Neural cell (in vitro differentiated cells): Measurements from ENCODE around the gene COL23A1. TPM values are rescaled to one million over a fixed set of nuclear protein-coding genes. Genes with fewer than 3 reads are reported as not detected.

Experiments
- H2AFZ ChIP-seq: fragments of 200-600, 300-800 bp; sonication (generic), shearing (Covaris generic); 2 replicates; pipeline ENCODE4 v1.6.0; 2014; ENCODE audit warnings: low read depth, mild to moderate bottlenecking, antibody characterized with exemption, low read length, moderate library complexity
- H3F3A ChIP-seq: fragments of 200-600 bp; shearing (Covaris generic); 2 replicates; pipeline ENCODE4 v1.6.1; 2016; ENCODE audit warnings: mild to moderate bottlenecking, moderate library complexity, mixed read lengths, antibody characterized with exemption, low read length; ENCODE audit not compliant: insufficient read depth, poor library complexity, severe bottlenecking
- H3K27ac ChIP-seq: fragments of 200-600, 300-800 bp; sonication (generic), shearing (Covaris generic); 2 replicates; pipeline ENCODE4 v1.5.1; 2014; ENCODE audit warnings: mild to moderate bottlenecking, low read length, moderate library complexity
- H3K27me3 ChIP-seq: fragments of 300-800, 200-600 bp; sonication (generic), shearing (Covaris generic); 2 replicates; pipeline ENCODE4 v1.6.0; 2014; ENCODE audit warnings: mild to moderate bottlenecking, low read depth, low read length, moderate library complexity; ENCODE audit not compliant: insufficient read depth
- H3K36me3 ChIP-seq: fragments of 300-800, 200-600 bp; sonication (generic), shearing (Covaris generic); 2 replicates; pipeline ENCODE4 v1.5.1; 2014; ENCODE audit warnings: mild to moderate bottlenecking, antibody characterized with exemption, low read length, moderate library complexity; ENCODE audit not compliant: insufficient read depth
- H3K4me2 ChIP-seq: fragments of 300-800, 200-600 bp; sonication (generic), shearing (Covaris generic); 2 replicates; pipeline ENCODE4 v1.6.0; 2014; ENCODE audit warnings: mild to moderate bottlenecking, low read length
- H3K4me3 ChIP-seq: fragments of 300-800, 200-600 bp; sonication (generic), shearing (Covaris generic); 2 replicates; pipeline ENCODE4 v1.5.1; 2014; ENCODE audit warnings: mild to moderate bottlenecking, low read length, moderate library complexity
- H3K79me2 ChIP-seq: fragments of 200-600 bp; shearing (Covaris generic); replicated peaks from 2 replicates; pipeline ENCODE4 v1.6.0; 2014; ENCODE audit warnings: mild to moderate bottlenecking, low read length, moderate library complexity; ENCODE audit not compliant: insufficient read depth
- H3K9ac ChIP-seq: fragments of 300-800, 200-600 bp; sonication (generic), shearing (Covaris generic); 2 replicates; pipeline ENCODE4 v1.6.1; 2016; ENCODE audit warnings: mild to moderate bottlenecking, low read length, mixed read lengths
- H3K9me2 ChIP-seq: fragments of 200-600 bp; shearing (Covaris generic); 2 replicates; pipeline ENCODE4 v1.6.1; 2016; ENCODE audit warnings: mild to moderate bottlenecking, low read length, mixed read lengths; ENCODE audit not compliant: insufficient read depth
- H3K9me3 ChIP-seq: fragments of 200-600, 300-800 bp; sonication (generic), shearing (Covaris generic); 2 replicates; pipeline ENCODE4 v1.6.1; 2016; ENCODE audit warnings: mild to moderate bottlenecking, mixed run types, low read length, moderate library complexity, mixed read lengths
- H4K20me1 ChIP-seq: fragments of 200-600 bp; shearing (Covaris generic); 2 replicates; pipeline ENCODE4 v1.6.1; 2016; ENCODE audit warnings: mild to moderate bottlenecking, mixed run types; ENCODE audit not compliant: insufficient read depth
- EP300 ChIP-seq: fragments of 450-650 bp; conservative IDR thresholded peaks from 2 replicates; pipeline ENCODE4 v1.6.1; 2014; ENCODE audit warnings: antibody characterized with exemption, mild to moderate bottlenecking, moderate library complexity; ENCODE audit not compliant: poor library complexity, severe bottlenecking
- EZH2 ChIP-seq: fragments of 200-600, 300-800 bp; shearing (Covaris generic), sonication (generic); IDR thresholded peaks from 2 replicates; pipeline ENCODE4 v1.6.1; 2014; ENCODE audit warnings: antibody characterized with exemption, low read length, borderline replicate concordance, mild to moderate bottlenecking; ENCODE audit not compliant: insufficient read depth, poor library complexity, severe bottlenecking
- MXI1 ChIP-seq: fragments of 450-650 bp; conservative IDR thresholded peaks from 2 replicates; pipeline ENCODE4 v1.6.1; 2014; ENCODE audit warnings: antibody characterized with exemption, mild to moderate bottlenecking; ENCODE audit not compliant: poor library complexity, severe bottlenecking
- POLR2AphosphoS5 ChIP-seq: IDR thresholded peaks from 2 replicates; pipeline ENCODE4 v1.6.1; 2012
- RAD21 ChIP-seq: fragments of 450-650 bp; conservative IDR thresholded peaks from 2 replicates; pipeline ENCODE4 v1.6.1; 2014; ENCODE audit warnings: antibody characterized with exemption, mild to moderate bottlenecking, moderate library complexity
- SMC3 ChIP-seq: fragments of 450-650 bp; conservative IDR thresholded peaks from 2 replicates; pipeline ENCODE4 v1.6.1; 2014; ENCODE audit warnings: antibody characterized with exemption, mild to moderate bottlenecking, moderate library complexity; ENCODE audit not compliant: poor library complexity
- TAF1 ChIP-seq: IDR thresholded peaks from 2 replicates; pipeline ENCODE4 v1.6.1; 2012; ENCODE audit warnings: low read depth
- polyA plus RNA-seq: library from polyadenylated mRNA; depleted of rRNA; stranded (reverse); fragments of >200 nt; gene quantifications from 2 replicates; pipeline ENCODE4 v1.2.3, GENCODE V29; 2014
- TF ChIP-seq, protein P1 (sequence below): IDR thresholded peaks from 2 replicates; pipeline ENCODE4 v1.6.1; 2012; ENCODE audit warnings: borderline replicate concordance
- TF ChIP-seq, protein P2 (sequence below): fragments of 450-650 bp; IDR thresholded peaks from 2 replicates; pipeline ENCODE4 v1.5.1; 2014; ENCODE audit warnings: antibody characterized with exemption, mild to moderate bottlenecking, moderate library complexity; ENCODE audit not compliant: poor library complexity, severe bottlenecking

Gene COL23A1
- polyA plus RNA-seq, 1 donor from 2014 or later = not detected

DNA sequence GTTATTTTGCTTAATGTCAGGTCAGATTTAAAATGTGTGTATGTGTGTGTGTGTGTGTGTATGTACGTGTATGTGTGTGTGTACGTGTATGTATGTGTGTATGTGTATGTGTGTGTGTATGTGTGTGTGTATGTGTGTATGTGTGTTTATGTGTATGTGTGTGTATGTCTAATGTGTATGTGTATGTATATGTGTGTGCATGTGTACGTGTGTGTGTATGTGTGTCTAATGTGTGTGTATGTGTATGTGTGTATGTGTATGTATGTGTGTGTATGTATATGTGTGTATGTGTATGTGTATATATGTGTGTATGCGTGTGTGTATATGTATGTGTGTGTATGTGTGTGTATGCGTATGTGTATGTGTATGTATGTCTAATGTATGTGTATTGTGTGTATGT is 232.5 kb downstream of the COL23A1 start:
- H3K27ac ChIP-seq = no peak overlapping the region
- no peak overlapping the region for H3K4me3 ChIP-seq
- no peaks in the 10 kb centered on the region for H4K20me1 ChIP-seq
- no peaks in the 10 kb centered on the region for H3K36me3 ChIP-seq
- H3K4me2 ChIP-seq = no peak overlapping the region
- no peak for TF ChIP-seq SMC3
- TF ChIP-seq EP300 = no peak
- no peak overlapping the region for H2AFZ ChIP-seq
- no peaks in the 10 kb centered on the region for H3K79me2 ChIP-seq
- no peaks in the 10 kb centered on the region for H3K9me2 ChIP-seq
- H3K9me3 ChIP-seq = no peaks in the 10 kb centered on the region
- H3K27me3 ChIP-seq = no peaks in the 10 kb centered on the region
- H3F3A ChIP-seq = no peaks in the 10 kb centered on the region
- H3K9ac ChIP-seq = no peak overlapping the region

DNA sequence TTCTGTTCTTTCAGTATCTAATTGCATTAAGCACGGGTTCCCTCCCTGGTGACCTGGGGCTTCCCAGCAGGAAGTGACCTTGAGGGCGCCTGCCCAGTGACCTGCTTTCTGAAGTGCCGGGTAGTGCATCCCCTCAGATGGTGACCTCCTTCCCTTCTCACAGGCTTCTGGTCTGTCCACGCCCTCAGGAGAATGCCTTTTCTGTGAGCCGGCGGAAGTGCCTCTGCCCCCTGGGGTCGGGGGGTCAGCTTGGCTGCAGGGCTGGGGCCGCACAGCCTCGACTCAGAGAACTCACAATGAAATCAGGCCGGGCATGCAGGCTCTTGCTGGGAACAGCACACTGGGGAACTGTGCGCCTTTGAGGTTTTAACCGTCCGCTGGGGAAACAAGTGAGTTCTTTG is 233.1 kb downstream of the COL23A1 start:
- Histone ChIP-seq H3K9ac (no peak overlapping the region), H3K27ac (no peak overlapping the region), H3K27me3 (no peaks in the 10 kb centered on the region), H3K9me2 (no peaks in the 10 kb centered on the region), H3K9me3 (no peaks in the 10 kb centered on the region), H3K4me2 (no peak overlapping the region), H3K79me2 (no peaks in the 10 kb centered on the region), H3F3A (no peaks in the 10 kb centered on the region), H2AFZ (no peak overlapping the region), H3K36me3 (no peaks in the 10 kb centered on the region), H4K20me1 (no peaks in the 10 kb centered on the region), H3K4me3 (peak overlapping the region; percentile 29)
- no peak for TF ChIP-seq TAF1
- TF ChIP-seq RAD21 = no peak
- TF ChIP-seq, protein P1, sequence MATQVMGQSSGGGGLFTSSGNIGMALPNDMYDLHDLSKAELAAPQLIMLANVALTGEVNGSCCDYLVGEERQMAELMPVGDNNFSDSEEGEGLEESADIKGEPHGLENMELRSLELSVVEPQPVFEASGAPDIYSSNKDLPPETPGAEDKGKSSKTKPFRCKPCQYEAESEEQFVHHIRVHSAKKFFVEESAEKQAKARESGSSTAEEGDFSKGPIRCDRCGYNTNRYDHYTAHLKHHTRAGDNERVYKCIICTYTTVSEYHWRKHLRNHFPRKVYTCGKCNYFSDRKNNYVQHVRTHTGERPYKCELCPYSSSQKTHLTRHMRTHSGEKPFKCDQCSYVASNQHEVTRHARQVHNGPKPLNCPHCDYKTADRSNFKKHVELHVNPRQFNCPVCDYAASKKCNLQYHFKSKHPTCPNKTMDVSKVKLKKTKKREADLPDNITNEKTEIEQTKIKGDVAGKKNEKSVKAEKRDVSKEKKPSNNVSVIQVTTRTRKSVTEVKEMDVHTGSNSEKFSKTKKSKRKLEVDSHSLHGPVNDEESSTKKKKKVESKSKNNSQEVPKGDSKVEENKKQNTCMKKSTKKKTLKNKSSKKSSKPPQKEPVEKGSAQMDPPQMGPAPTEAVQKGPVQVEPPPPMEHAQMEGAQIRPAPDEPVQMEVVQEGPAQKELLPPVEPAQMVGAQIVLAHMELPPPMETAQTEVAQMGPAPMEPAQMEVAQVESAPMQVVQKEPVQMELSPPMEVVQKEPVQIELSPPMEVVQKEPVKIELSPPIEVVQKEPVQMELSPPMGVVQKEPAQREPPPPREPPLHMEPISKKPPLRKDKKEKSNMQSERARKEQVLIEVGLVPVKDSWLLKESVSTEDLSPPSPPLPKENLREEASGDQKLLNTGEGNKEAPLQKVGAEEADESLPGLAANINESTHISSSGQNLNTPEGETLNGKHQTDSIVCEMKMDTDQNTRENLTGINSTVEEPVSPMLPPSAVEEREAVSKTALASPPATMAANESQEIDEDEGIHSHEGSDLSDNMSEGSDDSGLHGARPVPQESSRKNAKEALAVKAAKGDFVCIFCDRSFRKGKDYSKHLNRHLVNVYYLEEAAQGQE = no peak
- no peak for TF ChIP-seq SMC3
- TF ChIP-seq, protein P2, sequence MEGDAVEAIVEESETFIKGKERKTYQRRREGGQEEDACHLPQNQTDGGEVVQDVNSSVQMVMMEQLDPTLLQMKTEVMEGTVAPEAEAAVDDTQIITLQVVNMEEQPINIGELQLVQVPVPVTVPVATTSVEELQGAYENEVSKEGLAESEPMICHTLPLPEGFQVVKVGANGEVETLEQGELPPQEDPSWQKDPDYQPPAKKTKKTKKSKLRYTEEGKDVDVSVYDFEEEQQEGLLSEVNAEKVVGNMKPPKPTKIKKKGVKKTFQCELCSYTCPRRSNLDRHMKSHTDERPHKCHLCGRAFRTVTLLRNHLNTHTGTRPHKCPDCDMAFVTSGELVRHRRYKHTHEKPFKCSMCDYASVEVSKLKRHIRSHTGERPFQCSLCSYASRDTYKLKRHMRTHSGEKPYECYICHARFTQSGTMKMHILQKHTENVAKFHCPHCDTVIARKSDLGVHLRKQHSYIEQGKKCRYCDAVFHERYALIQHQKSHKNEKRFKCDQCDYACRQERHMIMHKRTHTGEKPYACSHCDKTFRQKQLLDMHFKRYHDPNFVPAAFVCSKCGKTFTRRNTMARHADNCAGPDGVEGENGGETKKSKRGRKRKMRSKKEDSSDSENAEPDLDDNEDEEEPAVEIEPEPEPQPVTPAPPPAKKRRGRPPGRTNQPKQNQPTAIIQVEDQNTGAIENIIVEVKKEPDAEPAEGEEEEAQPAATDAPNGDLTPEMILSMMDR = no peak
- TF ChIP-seq MXI1 = no peak
- no peak for TF ChIP-seq EZH2
- no peak for TF ChIP-seq EP300
- TF ChIP-seq POLR2AphosphoS5 = no peak

- H3K9ac ChIP-seq = no peak overlapping the region
- H3K36me3 ChIP-seq = no peaks in the 10 kb centered on the region
- H3K4me2 ChIP-seq = no peak overlapping the region
- peak overlapping the region; percentile 29 for H3K4me3 ChIP-seq
- no peaks in the 10 kb centered on the region for H3F3A ChIP-seq
- no peak overlapping the region for H3K27ac ChIP-seq
- H3K9me2 ChIP-seq = no peaks in the 10 kb centered on the region
- no peaks in the 10 kb centered on the region for H3K9me3 ChIP-seq
- no peak for TF ChIP-seq MXI1
- TF ChIP-seq, protein P1 = no peak
- no peak for TF ChIP-seq RAD21
- TF ChIP-seq, protein P2 = no peak
- TF ChIP-seq EP300 = no peak
- no peak for TF ChIP-seq TAF1
- H3K27me3 ChIP-seq = no peaks in the 10 kb centered on the region
- H2AFZ ChIP-seq = no peak overlapping the region
- no peaks in the 10 kb centered on the region for H3K79me2 ChIP-seq
- no peaks in the 10 kb centered on the region for H4K20me1 ChIP-seq
Measured at GRCh38 chr5:178356431-178356872, 233.7 kb downstream of the COL23A1 start.
